Gastrocnemius medialis (tissue), 4 donors: Measurements from ENCODE around the gene MYLK. TPM values are rescaled to one million over a fixed set of nuclear protein-coding genes. Genes with fewer than 3 reads are reported as not detected.
"Not testable (repeated sequence)": the region's sequence is repeated elsewhere in the genome, so short reads cannot be mapped to it uniquely, and the experiment has no call there.

Source experiments
- ATAC-seq, 2 donors: fragments of 150-250 bp; one replicate each; pipeline ENCODE4 v1.9.1; 2016
- DNase-seq, 2 donors: peaks; one replicate each; pipeline ENCODE4 v3.0.0-alpha.2; 2019
- H3K27ac ChIP-seq, 4 donors: fragments of 200-600 bp; sonication (generic); 1 replicate in 1 of 4; 2 replicates in 3 of 4; pipeline ENCODE4 v1.5.1; 2016 to 2018; ENCODE audit warnings: mild to moderate bottlenecking in 2 of 4, moderate library complexity in 1 of 4
- H3K27me3 ChIP-seq, 3 donors: fragments of 200-600 bp; sonication (generic) in 2 of 3; 1 replicate in 1 of 3; 2 replicates in 2 of 3; pipeline versions ENCODE4 v1.5.1 to v1.6.0; 2016 to 2019; ENCODE audit warnings: mild to moderate bottlenecking in 1 of 3, moderate library complexity in 1 of 3
- H3K36me3 ChIP-seq, 2 donors: fragments of 200-600 bp; sonication (generic) in 1 of 2; one replicate each; pipeline ENCODE4 v1.5.1; 2017 to 2018
- H3K4me1 ChIP-seq, 2 donors: fragments of 200-600 bp; sonication (generic) in 1 of 2; one replicate each; pipeline ENCODE4 v1.5.1; 2016 to 2017; ENCODE audit warnings: mild to moderate bottlenecking in 2 of 2
- H3K4me3 ChIP-seq, 4 donors: fragments of 200-600 bp; sonication (generic) in 3 of 4; 1 replicate in 1 of 4; 2 replicates in 3 of 4; pipeline ENCODE4 v1.5.1; 2016 to 2019; ENCODE audit warnings: mild to moderate bottlenecking in 2 of 4
- H3K9me3 ChIP-seq, 3 donors: fragments of 200-600 bp; sonication (generic) in 2 of 3; 1 replicate in 1 of 3; 2 replicates in 2 of 3; pipeline ENCODE4 v1.5.1; 2016 to 2019
- POLR2A ChIP-seq, 2 donors: fragments of 450-650 bp; IDR thresholded peaks; one replicate each; pipeline ENCODE4 v1.6.1; 2017; ENCODE audit warnings: antibody characterized with exemption in 2 of 2, mild to moderate bottlenecking in 2 of 2, moderate library complexity in 2 of 2
- in situ Hi-C, 4 donors: fragments of 200-750 bp; cut with MboI; loops; one replicate each; pipeline versions ENCODE4 v1.15.0 to v1.8.0; 2017; ENCODE audit warnings: low sequenced_read_pairs in 4 of 4
- intact Hi-C: fragments of 100-400 bp; cut with DNase I; formaldehyde crosslinking; loops from one replicate; pipeline ENCODE4 v1.15.1; 2023; ENCODE audit warnings: low total_unique reads
- total RNA-seq, 4 donors: library from RNA; depleted of rRNA; stranded (reverse); fragments of >200 nt; gene quantifications; one replicate each; pipeline versions ENCODE4 v1.1.0 to v1.2.3, GENCODE V29; 2016
- TF ChIP-seq, protein P1 (sequence below), 5 experiments: fragments of 450-650 bp in 3 of 5; fragments of 200-600 bp in 2 of 5; sonication (generic) in 2 of 5; IDR thresholded peaks in 4 of 5; conservative IDR thresholded peaks in 1 of 5; 1 replicate in 4 of 5; 2 replicates in 1 of 5; pipeline ENCODE4 v1.5.1; 2016 to 2019; ENCODE audit warnings: antibody characterized with exemption in 5 of 5, mild to moderate bottlenecking in 3 of 5, moderate library complexity in 3 of 5

The MYLK gene
- total RNA-seq, 4 donors from 2014 or later = 5.6 to 19.6 (median 8.8) TPM

DNA sequence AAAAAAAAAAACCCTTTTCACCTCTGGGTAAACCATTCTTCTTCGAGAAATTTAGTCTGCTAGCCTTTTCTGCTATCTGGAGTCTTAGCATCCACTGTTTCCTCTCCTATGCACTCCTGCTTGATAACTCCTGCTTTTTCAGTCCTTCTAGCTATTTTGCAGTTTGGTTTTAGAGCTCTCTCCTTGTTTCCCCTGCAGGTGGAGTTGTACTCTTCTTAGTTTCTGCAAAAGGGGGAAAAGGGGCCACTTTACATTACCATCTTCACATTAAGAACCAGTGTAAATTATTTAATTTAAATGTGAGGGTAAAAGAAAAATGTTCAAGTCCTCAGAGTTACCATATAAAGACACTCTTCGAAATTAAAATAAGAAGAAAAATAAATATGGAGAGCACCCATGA, 23.6 kb upstream of the MYLK start:
- in situ Hi-C loops (no loop called here), intact Hi-C loops (no loop called here)
- no peaks in the 10 kb centered on the region for H3K9me3 ChIP-seq
- no peak for DNase-seq
- H3K4me1 ChIP-seq = no peaks in the 10 kb centered on the region
- TF ChIP-seq, protein P1, sequence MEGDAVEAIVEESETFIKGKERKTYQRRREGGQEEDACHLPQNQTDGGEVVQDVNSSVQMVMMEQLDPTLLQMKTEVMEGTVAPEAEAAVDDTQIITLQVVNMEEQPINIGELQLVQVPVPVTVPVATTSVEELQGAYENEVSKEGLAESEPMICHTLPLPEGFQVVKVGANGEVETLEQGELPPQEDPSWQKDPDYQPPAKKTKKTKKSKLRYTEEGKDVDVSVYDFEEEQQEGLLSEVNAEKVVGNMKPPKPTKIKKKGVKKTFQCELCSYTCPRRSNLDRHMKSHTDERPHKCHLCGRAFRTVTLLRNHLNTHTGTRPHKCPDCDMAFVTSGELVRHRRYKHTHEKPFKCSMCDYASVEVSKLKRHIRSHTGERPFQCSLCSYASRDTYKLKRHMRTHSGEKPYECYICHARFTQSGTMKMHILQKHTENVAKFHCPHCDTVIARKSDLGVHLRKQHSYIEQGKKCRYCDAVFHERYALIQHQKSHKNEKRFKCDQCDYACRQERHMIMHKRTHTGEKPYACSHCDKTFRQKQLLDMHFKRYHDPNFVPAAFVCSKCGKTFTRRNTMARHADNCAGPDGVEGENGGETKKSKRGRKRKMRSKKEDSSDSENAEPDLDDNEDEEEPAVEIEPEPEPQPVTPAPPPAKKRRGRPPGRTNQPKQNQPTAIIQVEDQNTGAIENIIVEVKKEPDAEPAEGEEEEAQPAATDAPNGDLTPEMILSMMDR (IDR thresholded peaks at IDR 0.05 in 4 of 5, conservative IDR thresholded peaks at IDR 0.05 in 1 of 5) = no peak
- no peak for TF ChIP-seq POLR2A (IDR thresholded peaks at IDR 0.05)
- H3K27me3 ChIP-seq = no peaks in the 10 kb centered on the region
- no peak overlapping the region for H3K27ac ChIP-seq
- no peak overlapping the region for H3K4me3 ChIP-seq
- ATAC-seq = no peak
- no peaks in the 10 kb centered on the region for H3K36me3 ChIP-seq

DNA sequence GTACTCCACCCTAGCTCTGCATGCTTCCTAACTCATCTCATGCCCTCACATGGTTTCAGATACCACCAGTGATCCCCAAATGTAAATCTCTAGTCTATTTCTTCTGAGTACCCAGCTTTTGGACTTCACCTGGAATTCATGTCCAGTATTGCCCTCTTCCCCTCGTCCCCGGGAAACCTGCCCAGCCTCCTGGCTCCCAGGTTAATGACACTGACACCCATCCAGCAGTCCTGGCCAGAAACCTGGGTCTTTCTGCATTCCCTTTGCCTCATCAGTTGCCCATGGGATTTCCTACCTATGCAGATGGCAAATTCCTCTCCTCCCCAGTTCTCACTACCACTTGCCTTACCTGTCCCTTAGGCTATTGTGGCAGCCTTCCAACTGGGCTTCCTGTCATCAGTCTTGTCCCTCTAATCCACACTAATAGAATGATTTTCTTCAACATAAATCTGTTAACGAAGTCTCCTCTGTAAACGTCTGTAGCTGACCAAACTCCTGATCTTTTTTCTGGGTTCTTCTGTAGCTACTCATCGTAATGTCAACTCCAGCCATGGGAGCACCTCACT, 15.3 kb upstream of the MYLK start:
- intact Hi-C loops (no loop called here), in situ Hi-C loops (no loop called here)
- ATAC-seq = no peak
- no peaks in the 10 kb centered on the region for H3K4me1 ChIP-seq
- DNase-seq = no peak
- TF ChIP-seq POLR2A (IDR thresholded peaks at IDR 0.05) = no peak
- TF ChIP-seq, protein P1 (IDR thresholded peaks at IDR 0.05 in 4 of 5, conservative IDR thresholded peaks at IDR 0.05 in 1 of 5) = no peak
- no peak overlapping the region for H3K27ac ChIP-seq
- no peaks in the 10 kb centered on the region for H3K36me3 ChIP-seq
- H3K9me3 ChIP-seq = no peaks in the 10 kb centered on the region
- H3K27me3 ChIP-seq = no peaks in the 10 kb centered on the region
- no peak overlapping the region for H3K4me3 ChIP-seq

DNA sequence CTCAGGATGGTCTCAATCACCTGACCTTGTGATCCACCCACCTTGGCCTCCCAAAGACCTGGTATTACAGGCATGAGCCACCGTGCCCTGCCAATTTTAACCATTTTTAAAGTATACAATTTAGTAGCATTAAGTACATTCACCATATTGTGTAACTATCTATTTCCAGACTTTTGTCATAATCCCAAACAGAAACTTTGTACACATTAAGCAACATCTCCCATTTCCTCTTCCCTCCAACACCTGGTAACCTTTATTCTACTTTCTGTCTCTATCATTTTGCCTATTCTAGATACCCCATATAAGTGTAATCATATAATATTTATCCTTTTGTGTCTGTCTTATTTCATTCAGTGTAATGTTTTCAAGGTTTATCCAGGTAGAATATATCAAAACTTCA, 8.9 kb upstream of the MYLK start:
- no peak for ATAC-seq
- H3K9me3 ChIP-seq = no peaks in the 10 kb centered on the region
- H3K36me3 ChIP-seq = no peaks in the 10 kb centered on the region
- in situ Hi-C loops = no loop called here
- TF ChIP-seq POLR2A (IDR thresholded peaks at IDR 0.05) = no peak
- TF ChIP-seq, protein P1 (IDR thresholded peaks at IDR 0.05 in 4 of 5, conservative IDR thresholded peaks at IDR 0.05 in 1 of 5) = no peak
- no peak for DNase-seq
- H3K4me3 ChIP-seq = no peak overlapping the region
- no peaks in the 10 kb centered on the region for H3K27me3 ChIP-seq
- no peaks in the 10 kb centered on the region for H3K4me1 ChIP-seq
- no peak overlapping the region for H3K27ac ChIP-seq
- intact Hi-C loops = no loop called here

DNA sequence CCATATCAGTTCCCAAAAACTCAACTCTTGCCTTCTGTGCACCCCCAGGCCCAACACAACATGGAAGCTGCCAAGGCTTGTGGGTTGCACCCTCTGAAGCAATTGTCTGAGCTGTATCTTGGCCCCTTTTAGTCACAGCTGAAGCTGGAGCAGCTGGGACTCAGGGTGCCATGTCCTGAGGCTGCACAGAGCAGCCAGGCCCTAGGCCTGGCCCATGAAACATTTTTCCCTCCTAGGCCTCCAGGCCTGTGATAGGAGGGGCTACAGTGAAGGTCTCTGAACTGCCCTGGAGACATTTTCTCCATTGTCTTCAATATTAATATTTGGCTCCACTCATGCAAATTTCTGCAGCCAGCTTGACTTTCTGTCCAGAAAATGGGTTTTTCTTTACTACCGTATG, 8.1 kb upstream of the MYLK start:
- Histone ChIP-seq H3K9me3 (no peaks in the 10 kb centered on the region), H3K27ac (no peak overlapping the region), H3K4me1 (no peaks in the 10 kb centered on the region), H3K27me3 (no peaks in the 10 kb centered on the region), H3K36me3 (no peaks in the 10 kb centered on the region), H3K4me3 (no peak overlapping the region)
- TF ChIP-seq, protein P1 (IDR thresholded peaks at IDR 0.05 in 4 of 5, conservative IDR thresholded peaks at IDR 0.05 in 1 of 5) = no peak
- no peak for TF ChIP-seq POLR2A (IDR thresholded peaks at IDR 0.05)
- no peak for ATAC-seq
- in situ Hi-C loops = no loop called here
- DNase-seq = no peak
- intact Hi-C loops = no loop called here

DNA sequence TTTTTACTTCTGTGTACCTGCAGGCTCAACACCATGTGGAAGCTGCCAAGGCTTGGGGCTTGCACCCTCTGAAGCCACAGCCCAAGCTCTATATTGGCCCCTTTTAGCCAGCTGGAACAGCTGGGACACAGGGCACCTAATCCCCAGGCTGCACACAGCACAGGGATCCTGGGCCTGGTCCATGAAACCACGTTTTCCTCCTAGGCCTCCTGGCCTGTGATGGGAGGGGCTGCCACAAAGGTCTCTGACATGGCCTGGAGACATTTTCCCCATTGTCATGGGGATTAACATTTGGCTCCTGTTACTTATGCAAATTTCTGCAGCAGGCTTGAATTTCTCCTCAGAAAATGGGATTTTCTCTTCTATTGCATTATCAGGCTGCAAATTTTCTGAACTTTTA, 6.9 kb upstream of the MYLK start:
- H3K4me3 ChIP-seq, H3K4me1 ChIP-seq, ATAC-seq, intact Hi-C loops, in situ Hi-C loops, H3K9me3 ChIP-seq, H3K27me3 ChIP-seq, H3K27ac ChIP-seq, H3K36me3 ChIP-seq, DNase-seq: not testable (repeated sequence)

DNA sequence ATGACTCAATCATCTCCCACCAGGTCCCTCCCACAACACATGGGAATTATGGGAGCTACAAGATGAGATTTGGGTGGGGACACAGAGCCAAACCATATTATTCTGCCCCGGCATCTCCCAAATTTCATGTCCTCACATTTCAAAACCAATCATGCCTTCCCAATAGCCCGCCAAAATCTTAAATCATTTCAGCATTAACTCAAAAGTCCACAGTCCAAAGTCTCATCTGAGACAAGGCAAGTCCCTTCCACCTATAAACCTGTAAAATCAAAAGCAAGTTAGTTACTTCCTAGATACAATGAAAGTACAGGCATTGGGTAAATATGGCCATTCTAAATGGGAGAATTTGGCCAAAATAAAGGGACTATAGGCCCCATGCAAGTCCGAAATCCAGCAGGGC, 6.0 kb upstream of the MYLK start:
- H3K9me3 ChIP-seq, H3K4me3 ChIP-seq, H3K27ac ChIP-seq, intact Hi-C loops, in situ Hi-C loops, ATAC-seq, H3K4me1 ChIP-seq, H3K27me3 ChIP-seq, DNase-seq, H3K36me3 ChIP-seq: not testable (repeated sequence)
